Thymus (tissue), 11 donors: ENCODE measurements around the gene IL21R. TPM values are rescaled to one million over a fixed set of nuclear protein-coding genes. Genes with fewer than 3 reads are reported as not detected.
"Not testable (repeated sequence)": the region's sequence is repeated elsewhere in the genome, so short reads cannot be mapped to it uniquely, and the experiment has no call there.

Experiments
- DNase-seq, 9 donors: peaks; one replicate each; pipeline ENCODE4 v3.0.0-alpha.2; 2013; ENCODE audit warnings: low spot score in 9 of 9, low read depth in 6 of 9, missing footprints in 1 of 9
- H3K27ac ChIP-seq, 2 donors: one replicate each; pipeline ENCODE4 v1.5.1; 2013; ENCODE audit warnings: control low read depth in 1 of 2, low read depth in 1 of 2, low read length in 1 of 2, mild to moderate bottlenecking in 1 of 2, moderate library complexity in 1 of 2
- H3K27me3 ChIP-seq, 2 donors: one replicate each; pipeline ENCODE4 v1.5.1; 2013; ENCODE audit warnings: low read length in 1 of 2; ENCODE audit not compliant: control insufficient read depth in 2 of 2, insufficient read depth in 1 of 2
- H3K36me3 ChIP-seq, 2 donors: one replicate each; pipeline ENCODE4 v1.5.1; 2013; ENCODE audit warnings: low read length in 1 of 2, mild to moderate bottlenecking in 1 of 2, moderate library complexity in 1 of 2; ENCODE audit not compliant: control insufficient read depth in 2 of 2, insufficient read depth in 2 of 2
- H3K4me1 ChIP-seq, 2 donors: one replicate each; pipeline ENCODE4 v1.5.1; 2013; ENCODE audit warnings: low read length in 2 of 2; ENCODE audit not compliant: control insufficient read depth in 2 of 2, insufficient read depth in 2 of 2
- H3K4me3 ChIP-seq, 2 donors: one replicate each; pipeline ENCODE4 v1.5.1; 2013; ENCODE audit warnings: low read length in 2 of 2, control low read depth in 1 of 2, mild to moderate bottlenecking in 1 of 2
- H3K9me3 ChIP-seq, 2 donors: one replicate each; pipeline ENCODE4 v1.5.1; 2013; ENCODE audit warnings: low read length in 1 of 2, mild to moderate bottlenecking in 1 of 2; ENCODE audit not compliant: control insufficient read depth in 2 of 2, insufficient read depth in 1 of 2
- WGBS: extraction: QIAGEN DNeasy Blood & Tissue Kit; methylation state at CpG from one replicate; pipeline ENCODE4 v1.1.7; 2013; 5-methylcytosine and 5-hydroxymethylcytosine counted together
- polyA plus RNA-seq: library from polyadenylated mRNA; stranded (reverse); fragments of 200-250 nt; gene quantifications from one replicate; pipeline ENCODE4 v1.2.3, GENCODE V29; 2013
- total RNA-seq: library from RNA; stranded (reverse); fragments of 120-200 nt; gene quantifications from one replicate; pipeline ENCODE4 v1.2.4, GENCODE V29; 2013
- donor health status: healthy.

Gene IL21R
- total and polyA plus RNA-seq, 2 donors = 10.7 to 12.8 TPM

DNA sequence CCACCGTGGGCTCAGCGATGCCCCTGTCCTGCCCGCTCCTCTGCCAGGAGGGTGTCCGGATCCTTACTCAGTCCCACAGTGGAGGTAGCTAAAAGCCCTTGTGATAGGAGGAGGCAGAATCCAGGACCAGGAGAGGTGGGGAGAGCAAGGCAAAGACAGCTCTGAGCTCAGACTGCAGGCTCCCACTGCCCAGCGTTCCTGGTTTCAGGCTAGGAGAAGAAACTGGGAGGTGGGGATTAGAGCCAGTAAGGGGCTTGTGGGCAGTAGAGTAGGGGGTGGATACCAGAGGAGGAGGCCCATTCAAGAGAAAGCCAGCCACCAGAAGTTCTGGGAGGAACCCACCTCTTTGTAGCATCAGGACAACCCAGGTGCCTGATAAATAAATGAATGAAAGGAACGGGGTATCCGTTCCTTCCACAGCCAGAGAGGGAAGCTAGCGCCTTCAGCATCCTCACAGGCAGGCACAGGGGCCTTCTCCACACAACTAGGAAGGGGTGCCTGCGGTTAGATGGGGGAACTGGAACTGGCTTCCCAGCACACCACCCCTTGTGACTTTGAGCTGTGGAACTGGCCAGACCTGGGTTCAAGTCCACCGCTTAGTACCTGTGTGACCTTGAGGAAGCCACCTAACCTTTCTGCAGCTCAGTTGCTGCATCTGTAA lies 2.3 kb downstream of the IL21R start:
- H3K36me3 ChIP-seq = no peaks in the 10 kb centered on the region
- no peaks in the 10 kb centered on the region for H3K9me3 ChIP-seq
- H3K4me3 ChIP-seq = peak overlapping the region; percentile 61 to 69
- H3K27me3 ChIP-seq = no peaks in the 10 kb centered on the region
- peaks cover 74 to 86% of the 10 kb centered on the region in 2 donors for H3K4me1 ChIP-seq
- 84% methylated on average over 10 of the region's 10 CpGs for WGBS
- peak in 1 of 9 donors; percentile 27 for DNase-seq
- peak overlapping the region; percentile 69 to 94 for H3K27ac ChIP-seq

GRCh38 chr16:27405546-27406451 lies 3.8 kb downstream of the IL21R start:
- 51% methylated on average over 19 of the region's 19 CpGs for WGBS
- H3K9me3 ChIP-seq = no peaks in the 10 kb centered on the region
- H3K4me1 ChIP-seq = peaks cover 71 to 79% of the 10 kb centered on the region in 2 donors
- peak overlapping the region; percentile 25 to 26 for H3K4me3 ChIP-seq
- peak overlapping the region; percentile 96 to 97 for H3K27ac ChIP-seq
- no peaks in the 10 kb centered on the region for H3K27me3 ChIP-seq
- H3K36me3 ChIP-seq = no peaks in the 10 kb centered on the region
- DNase-seq = peak in 1 of 9 donors; percentile 59

- Histone ChIP-seq H3K9me3 (no peaks in the 10 kb centered on the region), H3K36me3 (no peaks in the 10 kb centered on the region), H3K27me3 (no peaks in the 10 kb centered on the region), H3K4me1 (peaks cover 63 to 71% of the 10 kb centered on the region in 2 donors), H3K4me3 (peak overlapping the region; percentile 11 to 14), H3K27ac (peak overlapping the region; percentile 96 to 97)
- DNase-seq = peak in 1 of 9 donors; percentile 38
- 65% methylated on average over 6 of the region's 6 CpGs for WGBS
These were observed 4.6 kb downstream of the IL21R start for GRCh38 chr16:27406511-27407128.

- 5% methylated on average over 2 of the region's 2 CpGs for WGBS
- Histone ChIP-seq H3K27me3 (no peaks in the 10 kb centered on the region), H3K4me3 (no peak overlapping the region), H3K27ac (peak overlapping the region; percentile 96 to 97), H3K36me3 (no peaks in the 10 kb centered on the region), H3K4me1 (peaks cover 59 to 65% of the 10 kb centered on the region in 2 donors), H3K9me3 (no peaks in the 10 kb centered on the region)
- DNase-seq = peak in 7 of 9 donors; percentile 58 to 89 (median 68)
These were observed 5.2 kb downstream of the IL21R start for GRCh38 chr16:27407133-27407532.

GRCh38 chr16:27408012-27408601 lies 6.1 kb downstream of the IL21R start:
- 83% methylated on average over 3 of the region's 3 CpGs for WGBS
- DNase-seq = peak in 2 of 9 donors; percentile 29 to 45
- Histone ChIP-seq H3K27ac (peak overlapping the region; percentile 67 to 97), H3K4me3 (no peak overlapping the region), H3K4me1 (peaks cover 51 to 56% of the 10 kb centered on the region in 2 donors), H3K36me3 (no peaks in the 10 kb centered on the region), H3K27me3 (no peaks in the 10 kb centered on the region), H3K9me3 (no peaks in the 10 kb centered on the region)

GRCh38 chr16:27408602-27409031 lies 6.6 kb downstream of the IL21R start:
- Histone ChIP-seq H3K27ac (peak overlapping the region; percentile 61 to 97), H3K4me1 (peaks cover 46 to 51% of the 10 kb centered on the region in 2 donors), H3K4me3 (no peak overlapping the region), H3K36me3 (no peaks in the 10 kb centered on the region), H3K27me3 (no peaks in the 10 kb centered on the region), H3K9me3 (no peaks in the 10 kb centered on the region)
- peak in 1 of 9 donors; percentile 40 for DNase-seq
- 88% methylated on average over 6 of the region's 6 CpGs for WGBS

- H3K36me3 ChIP-seq = not testable (repeated sequence)
- peaks cover 34 to 38% of the 10 kb centered on the region in 2 donors for H3K4me1 ChIP-seq
- 93% methylated on average over 2 of the region's 2 CpGs for WGBS
These were observed 8.0 kb downstream of the IL21R start for GRCh38 chr16:27409958-27410357.

GRCh38 chr16:27410761-27411160 lies 8.8 kb downstream of the IL21R start:
- no peaks in the 10 kb centered on the region for H3K9me3 ChIP-seq
- no peaks in the 10 kb centered on the region for H3K36me3 ChIP-seq
- no peak overlapping the region for H3K27ac ChIP-seq
- H3K27me3 ChIP-seq = no peaks in the 10 kb centered on the region
- no peak for DNase-seq
- no peak overlapping the region for H3K4me3 ChIP-seq
- H3K4me1 ChIP-seq = peaks cover 27 to 30% of the 10 kb centered on the region in 2 donors
- 96% methylated on average over 1 of the region's 1 CpG for WGBS

More at GRCh38 chr16:27409958-27410357, 8.0 kb downstream of the IL21R start:
- H3K4me3 ChIP-seq, H3K27ac ChIP-seq, H3K27me3 ChIP-seq, DNase-seq, H3K9me3 ChIP-seq: not testable (repeated sequence)
